ENCODE results near the gene P2RY1.
"Not testable (repeated sequence)": the region's sequence is repeated elsewhere in the genome, so short reads cannot be mapped to it uniquely, and the experiment has no call there.

The P2RY1 gene

DNA sequence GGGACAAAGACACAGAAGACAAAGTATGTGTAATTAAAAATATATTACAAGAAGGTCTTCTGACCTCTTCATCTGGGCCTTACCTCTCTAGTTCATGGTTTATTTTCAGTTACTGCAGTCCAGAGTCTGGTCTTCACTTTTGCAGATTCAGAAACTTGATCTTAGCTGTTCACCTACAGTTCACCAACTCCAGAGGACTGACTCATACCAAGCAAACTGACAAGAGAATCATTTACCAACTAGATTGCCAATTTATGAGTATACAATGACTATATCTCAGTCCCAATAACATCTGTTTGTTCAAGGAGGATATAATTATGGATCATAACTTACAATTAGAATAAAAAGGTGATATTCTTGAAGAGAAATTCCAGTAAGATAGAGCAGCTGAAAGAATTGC, 9.0 kb downstream of the P2RY1 start:
- no peak for DNase-seq (ENCODE audit: low read depth)
- in situ Hi-C loops (cut with HindIII; ENCODE audit: low sequenced_read_pairs) = no loop called here
- H3K4me3 ChIP-seq (ENCODE audit: low read depth, low read length) = no peak overlapping the region
- TF ChIP-seq, protein P1, sequence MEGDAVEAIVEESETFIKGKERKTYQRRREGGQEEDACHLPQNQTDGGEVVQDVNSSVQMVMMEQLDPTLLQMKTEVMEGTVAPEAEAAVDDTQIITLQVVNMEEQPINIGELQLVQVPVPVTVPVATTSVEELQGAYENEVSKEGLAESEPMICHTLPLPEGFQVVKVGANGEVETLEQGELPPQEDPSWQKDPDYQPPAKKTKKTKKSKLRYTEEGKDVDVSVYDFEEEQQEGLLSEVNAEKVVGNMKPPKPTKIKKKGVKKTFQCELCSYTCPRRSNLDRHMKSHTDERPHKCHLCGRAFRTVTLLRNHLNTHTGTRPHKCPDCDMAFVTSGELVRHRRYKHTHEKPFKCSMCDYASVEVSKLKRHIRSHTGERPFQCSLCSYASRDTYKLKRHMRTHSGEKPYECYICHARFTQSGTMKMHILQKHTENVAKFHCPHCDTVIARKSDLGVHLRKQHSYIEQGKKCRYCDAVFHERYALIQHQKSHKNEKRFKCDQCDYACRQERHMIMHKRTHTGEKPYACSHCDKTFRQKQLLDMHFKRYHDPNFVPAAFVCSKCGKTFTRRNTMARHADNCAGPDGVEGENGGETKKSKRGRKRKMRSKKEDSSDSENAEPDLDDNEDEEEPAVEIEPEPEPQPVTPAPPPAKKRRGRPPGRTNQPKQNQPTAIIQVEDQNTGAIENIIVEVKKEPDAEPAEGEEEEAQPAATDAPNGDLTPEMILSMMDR (IDR thresholded peaks at IDR 0.05; ENCODE audit: low read depth, low read length, missing control alignments) = no peak

DNA sequence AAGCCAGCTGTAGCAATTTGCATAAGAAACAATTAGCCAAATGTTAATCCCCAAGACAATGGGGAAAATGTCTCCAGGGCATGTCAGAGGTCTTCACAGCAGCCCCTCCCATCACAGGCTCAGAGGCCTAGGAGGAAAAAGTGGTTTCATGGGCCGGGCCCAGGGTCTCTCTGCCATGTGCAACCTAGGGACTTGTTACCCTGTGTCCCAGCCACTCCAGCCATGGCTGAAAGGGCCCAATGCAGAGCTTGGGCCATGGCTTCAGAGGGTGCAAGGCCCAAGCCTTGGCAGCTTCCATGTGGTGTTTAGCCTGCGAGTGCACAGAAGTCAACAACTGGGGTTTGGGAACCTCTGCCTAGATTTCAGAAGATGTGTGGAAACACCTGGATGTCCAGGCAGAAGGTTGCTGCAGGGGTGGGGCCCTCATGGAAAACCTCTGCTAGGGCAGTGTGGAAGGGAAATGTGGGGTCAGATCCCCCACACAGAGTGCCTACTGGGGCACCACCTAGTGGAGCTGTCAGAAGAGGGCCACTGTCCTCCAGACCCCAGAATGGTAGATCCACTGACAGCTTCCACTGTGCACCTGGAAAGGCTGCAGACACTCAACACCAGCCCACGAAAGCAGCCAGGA, 11.8 kb downstream of the P2RY1 start:
- DNase-seq (ENCODE audit: low read depth); H3K4me3 ChIP-seq (ENCODE audit: low read depth, low read length); in situ Hi-C loops (cut with HindIII; ENCODE audit: low sequenced_read_pairs): not testable (repeated sequence)

DNA sequence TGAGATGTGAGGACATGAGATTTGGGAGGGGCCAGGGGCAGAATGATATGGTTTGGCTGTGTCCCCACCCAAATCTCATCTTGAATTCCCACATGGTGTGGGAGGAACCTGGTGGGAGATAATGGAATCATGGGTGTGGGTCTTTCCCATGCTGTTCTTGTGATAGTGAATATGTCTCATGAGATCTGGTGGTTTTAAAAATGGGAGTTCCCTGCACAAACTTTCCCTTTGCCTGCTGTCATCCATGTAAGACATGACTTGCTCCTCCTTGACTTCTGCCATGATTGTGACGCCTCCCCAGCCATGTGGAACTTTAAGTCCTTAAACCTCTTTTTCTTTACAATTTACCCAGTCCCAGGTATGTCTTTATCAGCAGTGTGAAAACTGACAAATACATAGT, 12.7 kb downstream of the P2RY1 start:
- DNase-seq (ENCODE audit: low read depth); H3K4me3 ChIP-seq (ENCODE audit: low read depth, low read length); in situ Hi-C loops (cut with HindIII; ENCODE audit: low sequenced_read_pairs): not testable (repeated sequence)

DNA sequence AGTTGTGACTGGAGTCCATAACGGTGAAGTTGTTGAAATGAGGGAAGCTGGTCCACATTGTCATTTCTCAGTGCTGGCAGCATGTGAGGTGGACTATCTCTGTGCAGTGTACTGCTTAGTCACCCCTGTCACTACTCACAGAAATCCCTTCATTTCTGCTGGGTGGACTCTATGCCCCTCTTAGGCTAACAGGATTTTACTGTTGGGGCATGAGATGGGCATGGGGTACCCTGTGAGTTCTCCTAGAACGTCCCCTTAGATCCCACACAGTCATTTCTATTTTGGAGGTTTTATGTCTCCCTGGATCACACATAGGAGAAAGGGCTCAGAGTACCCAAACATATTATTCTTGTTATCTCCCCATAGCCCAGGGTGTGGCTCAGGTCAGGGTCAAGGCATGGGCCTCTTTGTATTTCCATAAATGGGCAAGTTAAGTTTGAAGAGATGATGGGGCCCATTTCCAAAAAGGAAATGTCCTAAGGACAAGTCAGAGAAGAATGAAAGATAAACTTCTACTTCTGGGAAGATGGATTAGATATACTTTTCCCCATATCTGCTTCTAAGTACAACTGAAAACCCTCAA, 15.2 kb downstream of the P2RY1 start:
- in situ Hi-C loops (cut with HindIII; ENCODE audit: low sequenced_read_pairs) = no loop called here
- DNase-seq (ENCODE audit: low read depth) = no peak
- TF ChIP-seq, protein P1 (IDR thresholded peaks at IDR 0.05; ENCODE audit: low read depth, low read length, missing control alignments) = no peak
- no peak overlapping the region for H3K4me3 ChIP-seq (ENCODE audit: low read depth, low read length)

DNA sequence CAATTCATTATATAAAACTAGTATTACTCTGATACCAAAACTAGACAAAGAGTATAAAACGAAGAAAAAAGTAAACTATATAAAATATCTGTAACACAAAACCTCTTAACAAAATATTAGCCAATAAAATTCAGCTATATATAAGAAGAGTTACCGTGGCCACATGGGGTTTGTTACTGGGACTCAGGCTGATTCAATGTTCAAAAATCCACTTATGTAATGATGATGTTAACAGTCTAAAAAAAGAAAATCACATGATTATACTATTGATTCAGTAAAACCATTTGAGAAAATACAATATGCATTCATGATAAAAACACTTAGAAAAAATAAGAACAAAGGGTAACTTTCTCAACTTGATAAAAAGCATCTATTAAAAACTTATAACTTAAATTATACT, 18.3 kb downstream of the P2RY1 start:
- TF ChIP-seq, protein P1 (IDR thresholded peaks at IDR 0.05; ENCODE audit: low read depth, low read length, missing control alignments) = no peak
- DNase-seq (ENCODE audit: low read depth) = no peak
- H3K4me3 ChIP-seq (ENCODE audit: low read depth, low read length) = no peak overlapping the region
- in situ Hi-C loops (cut with HindIII; ENCODE audit: low sequenced_read_pairs) = no loop called here

DNA sequence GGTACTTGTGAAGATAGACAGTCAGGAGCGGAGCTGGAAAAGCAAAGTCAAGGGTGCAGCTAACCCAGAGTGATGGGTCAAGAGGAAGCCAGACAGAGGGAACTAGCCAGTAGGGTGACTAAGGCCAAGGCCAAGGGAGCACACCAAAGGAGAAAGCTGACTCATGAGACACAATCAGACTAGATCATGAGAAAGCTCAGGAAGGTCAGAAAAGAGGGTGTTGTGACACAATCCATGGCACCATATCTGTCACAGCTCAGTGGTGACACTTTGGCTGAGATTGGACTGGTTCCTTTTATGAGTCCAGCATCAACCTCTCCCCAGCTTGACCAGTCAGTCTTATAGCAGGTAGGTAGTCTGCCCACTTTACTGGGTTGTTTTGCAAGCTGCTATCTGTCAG, 22.2 kb downstream of the P2RY1 start:
- no peak overlapping the region for H3K4me3 ChIP-seq (ENCODE audit: low read depth, low read length)
- TF ChIP-seq, protein P1 (IDR thresholded peaks at IDR 0.05; ENCODE audit: low read depth, low read length, missing control alignments) = no peak
- in situ Hi-C loops (cut with HindIII; ENCODE audit: low sequenced_read_pairs) = no loop called here
- no peak for DNase-seq (ENCODE audit: low read depth)

DNA sequence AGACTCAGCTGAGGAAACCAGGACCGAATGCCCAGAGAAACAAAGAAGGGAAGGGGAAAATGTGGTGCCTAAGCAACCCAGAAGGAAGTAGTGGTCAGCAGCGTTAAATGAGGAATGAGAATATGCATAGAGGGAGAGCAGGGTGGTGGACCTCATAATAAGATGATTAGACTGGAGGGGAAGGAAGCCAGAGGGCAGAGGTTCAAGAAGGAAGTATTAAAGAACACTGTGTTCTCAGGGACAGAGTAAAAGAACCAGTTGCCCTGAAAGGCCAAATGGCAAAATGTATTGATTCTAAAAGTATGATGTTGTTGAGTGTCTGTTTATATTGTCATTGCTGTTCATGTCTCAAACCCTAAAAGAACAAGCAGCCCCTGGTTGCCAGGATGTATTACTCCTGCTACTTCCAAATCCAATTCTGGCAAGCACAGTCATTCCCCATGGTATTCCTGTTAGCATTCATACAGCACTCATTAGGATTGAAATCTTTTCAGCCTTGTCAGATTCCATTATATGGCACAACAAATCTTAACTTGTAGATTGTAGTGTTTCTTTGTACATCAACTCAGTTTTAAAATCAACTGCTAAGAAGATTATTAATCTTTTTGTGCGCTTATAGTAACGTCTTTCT, 23.4 kb downstream of the P2RY1 start:
- in situ Hi-C loops (cut with HindIII; ENCODE audit: low sequenced_read_pairs) = no loop called here
- DNase-seq (ENCODE audit: low read depth) = no peak
- no peak overlapping the region for H3K4me3 ChIP-seq (ENCODE audit: low read depth, low read length)
- TF ChIP-seq, protein P1 (IDR thresholded peaks at IDR 0.05; ENCODE audit: low read depth, low read length, missing control alignments) = no peak
